HCT116 (cell line): ENCODE results near the gene PDC. TPM values are rescaled to one million over a fixed set of nuclear protein-coding genes. Genes with fewer than 3 reads are reported as not detected.

Experiments
- ATAC-seq: fragments of 200-7000 bp; cut with Tn5 transposase; 2 replicates; pipeline ENCODE4 v1.9.1; 2020; ENCODE audit warnings: mild to moderate bottlenecking, moderate library complexity
- BruUV-seq: library from RNA; stranded (reverse); fragments of 400-500 nt; replicated peaks from 2 replicates; lab custom pipeline; 2021; lab: Mats Ljungman, UMichigan
- CTCF ChIA-PET: fragments of 300-600 bp; sonication (Branson Sonifier 250); formaldehyde crosslinking; loops from one replicate; lab custom pipeline; 2021; ENCODE audit warnings: antibody characterized with exemption; lab: Charles Lee
- POLR2A ChIA-PET: fragments of 300-600, 350-600 bp; sonication (Branson Sonifier 250); formaldehyde crosslinking; loops from one replicate; lab custom pipeline; 2021; ENCODE audit warnings: antibody characterized with exemption; lab: Charles Lee
- RAD21 ChIA-PET, 2 experiments: fragments of 300-600 bp; sonication (Branson Sonifier 250); formaldehyde crosslinking; loops; one replicate each; lab custom pipeline; 2023; ENCODE audit warnings: low total read pairs in 2 of 2; ENCODE audit not compliant: uncharacterized antibody in 2 of 2, unreplicated experiment in 2 of 2, low non-redundant PET in 1 of 2; lab: Charles Lee
- DNase-seq: peaks from one replicate; pipeline ENCODE4 v3.0.0-alpha.2; 2010; ENCODE audit warnings: low read depth, low spot score
- H2AFZ ChIP-seq: fragments of 200-600 bp; shearing (Covaris generic), sonication (generic); 2 replicates; pipeline ENCODE4 v1.6.1; 2017; ENCODE audit warnings: low read depth, mixed run types, mixed read lengths, antibody characterized with exemption, low read length; ENCODE audit not compliant: poor library complexity, severe bottlenecking
- H3K27ac ChIP-seq: 2 replicates; pipeline ENCODE4 v1.5.1; 2012; ENCODE audit warnings: low read depth, low read length
- H3K27me3 ChIP-seq: fragments of 200-600 bp; sonication (generic); 2 replicates; pipeline ENCODE4 v1.6.1; 2016; ENCODE audit warnings: mixed run types, low read length, mixed read lengths; ENCODE audit not compliant: insufficient read depth
- H3K36me3 ChIP-seq, 2 experiments: fragments of 200-500 bp in 1 of 2; fragments of 200-600 bp in 1 of 2; sonication (Bioruptor generic) in 1 of 2; sonication (generic) in 1 of 2; 2 replicates each; pipeline versions ENCODE4 v1.5.1 to v1.6.1; 2014 to 2016; ENCODE audit warnings: low read length in 2 of 2, inconsistent platforms in 1 of 2, mixed read lengths in 1 of 2, mixed run types in 1 of 2; ENCODE audit not compliant: insufficient read depth in 2 of 2, control insufficient read depth in 1 of 2
- H3K4me1 ChIP-seq, 2 experiments: fragments of 200-600 bp in 1 of 2; sonication (generic) in 1 of 2; 2 replicates each; pipeline versions ENCODE4 v1.5.1 to v1.6.1; 2012 to 2017; ENCODE audit warnings: low read length in 2 of 2, inconsistent platforms in 1 of 2, mild to moderate bottlenecking in 1 of 2, mixed read lengths in 1 of 2, mixed run types in 1 of 2, moderate library complexity in 1 of 2; ENCODE audit not compliant: insufficient read depth in 2 of 2, control insufficient read depth in 1 of 2
- H3K4me2 ChIP-seq: fragments of 200-600 bp; sonication (generic); 2 replicates; pipeline ENCODE4 v1.6.1; 2017; ENCODE audit warnings: mixed run types, low read length, mixed read lengths
- H3K4me3 ChIP-seq, 2 experiments: fragments of 200-600 bp in 1 of 2; sonication (generic) in 1 of 2; replicated peaks in 1 of 2; 2 replicates each; pipeline ENCODE4 v1.5.1; 2011 to 2016; ENCODE audit warnings: low read length in 2 of 2, control low read depth in 1 of 2, low read depth in 1 of 2, mild to moderate bottlenecking in 1 of 2, mixed read lengths in 1 of 2, mixed run types in 1 of 2
- H3K79me2 ChIP-seq: fragments of 200-600 bp; sonication (generic); 2 replicates; pipeline ENCODE4 v1.6.1; 2017; ENCODE audit warnings: mild to moderate bottlenecking, mixed run types, low read length, moderate library complexity, mixed read lengths; ENCODE audit not compliant: insufficient read depth
- H3K9ac ChIP-seq: fragments of 200-600 bp; sonication (generic); 2 replicates; pipeline ENCODE4 v1.6.1; 2016; ENCODE audit warnings: low read length, mixed read lengths
- H3K9me2 ChIP-seq: fragments of 200-600 bp; sonication (generic), shearing (Covaris generic); 2 replicates; pipeline ENCODE4 v1.6.1; 2017; ENCODE audit warnings: mixed run types, mild to moderate bottlenecking, moderate library complexity; ENCODE audit not compliant: insufficient read depth
- H3K9me3 ChIP-seq, 2 experiments: fragments of 200-500 bp in 1 of 2; fragments of 200-600 bp in 1 of 2; sonication (Bioruptor generic) in 1 of 2; sonication (generic) in 1 of 2; 2 replicates each; pipeline ENCODE4 v1.6.1; 2014 to 2017; ENCODE audit warnings: low read length in 2 of 2, mixed read lengths in 2 of 2, inconsistent platforms in 1 of 2, low read depth in 1 of 2, mild to moderate bottlenecking in 1 of 2, mixed run types in 1 of 2, moderate library complexity in 1 of 2; ENCODE audit not compliant: control insufficient read depth in 1 of 2, insufficient read depth in 1 of 2
- H4K20me1 ChIP-seq: fragments of 200-600 bp; sonication (generic), shearing (Covaris generic); 2 replicates; pipeline ENCODE4 v1.6.1; 2017; ENCODE audit warnings: mixed run types, mild to moderate bottlenecking, moderate library complexity; ENCODE audit not compliant: insufficient read depth
- CBX3 ChIP-seq: IDR thresholded peaks from 2 replicates; pipeline ENCODE4 v1.6.1; 2012; ENCODE audit warnings: low read depth
- CEBPB ChIP-seq: IDR thresholded peaks from 2 replicates; pipeline ENCODE4 v1.6.1; 2012; ENCODE audit warnings: low read depth
- CTCF ChIP-seq, 3 experiments: fragments of 200-600 bp in 1 of 3; sonication (generic) in 1 of 3; IDR thresholded peaks in 2 of 3; conservative IDR thresholded peaks in 1 of 3; 2 replicates each; pipeline ENCODE4 v1.5.1; 2012 to 2017; ENCODE audit warnings: low read depth in 2 of 3, low read length in 2 of 3, antibody characterized with exemption in 1 of 3, borderline replicate concordance in 1 of 3, control low read depth in 1 of 3, mild to moderate bottlenecking in 1 of 3, mixed read lengths in 1 of 3, mixed run types in 1 of 3, moderate library complexity in 1 of 3; ENCODE audit not compliant: insufficient read depth in 1 of 3
- EZH2 ChIP-seq: fragments of 200-600 bp; sonication (generic); IDR thresholded peaks from 2 replicates; pipeline ENCODE4 v1.6.1; 2017; ENCODE audit warnings: antibody characterized with exemption, mixed run types
- EZH2phosphoT487 ChIP-seq: fragments of 200-600 bp; IDR thresholded peaks from 2 replicates; pipeline ENCODE4 v1.6.1; 2018; ENCODE audit warnings: antibody characterized with exemption, borderline replicate concordance
- FOSL1 ChIP-seq: IDR thresholded peaks from 2 replicates; pipeline ENCODE4 v1.6.1; 2012; ENCODE audit warnings: low read depth
- POLR2A ChIP-seq: IDR thresholded peaks from 2 replicates; pipeline ENCODE4 v1.7.0; 2011; ENCODE audit warnings: borderline replicate concordance; ENCODE audit not compliant: insufficient read depth, insufficient read length; ENCODE audit errors: extremely low read depth
- POLR2AphosphoS5 ChIP-seq: IDR thresholded peaks from 2 replicates; pipeline ENCODE4 v1.6.1; 2011; ENCODE audit warnings: mild to moderate bottlenecking, low read depth, low read length, moderate library complexity
- RAD21 ChIP-seq: IDR thresholded peaks from 2 replicates; pipeline ENCODE4 v1.6.1; 2012; ENCODE audit warnings: low read depth, mild to moderate bottlenecking
- REST ChIP-seq: IDR thresholded peaks from 2 replicates; pipeline ENCODE4 v1.6.1; 2012; ENCODE audit warnings: low read depth
- SRF ChIP-seq: IDR thresholded peaks from 2 replicates; pipeline ENCODE4 v1.6.1; 2012; ENCODE audit warnings: low read depth
- TCF7L2 ChIP-seq: IDR thresholded peaks from 2 replicates; pipeline ENCODE4 v1.7.0; 2011; ENCODE audit warnings: borderline replicate concordance, inconsistent platforms; ENCODE audit not compliant: insufficient read depth, insufficient read length; ENCODE audit errors: extremely low read depth
- YY1 ChIP-seq: IDR thresholded peaks from 2 replicates; pipeline ENCODE4 v1.6.1; 2011; ENCODE audit warnings: low read length, low read depth, moderate library complexity, mild to moderate bottlenecking; ENCODE audit not compliant: insufficient replicate concordance; ENCODE audit errors: extremely low read depth
- ZFX ChIP-seq: fragments of 450-650 bp; IDR thresholded peaks from 2 replicates; pipeline ENCODE4 v1.6.1; 2017
- intact Hi-C: fragments of 100-400 bp; cut with micrococcal nuclease; formaldehyde crosslinking; loops from 2 replicates; pipeline ENCODE4 v1.10.0; 2022
- total RNA-seq: library from RNA; stranded (reverse); gene quantifications from one replicate; pipeline ENCODE4 v1.2.1, GENCODE V29; 2021; ENCODE audit not compliant: unreplicated experiment

PDC gene
- total RNA-seq, 1 experiment from 2014 or later, result not detected

- CTCF ChIA-PET, result no interaction called here
- no peak overlapping the region for H3K4me3 ChIP-seq
- ATAC-seq (no peak), DNase-seq (no peak)
- H3K4me2 ChIP-seq, result no peak overlapping the region
- BruUV-seq, result no TSS peak
- RAD21 ChIA-PET, result no interaction called here
- H3K79me2 ChIP-seq, result no peaks in the 10 kb centered on the region
- no peaks in the 10 kb centered on the region for H3K9me3 ChIP-seq
- intact Hi-C loops, result no loop called here
- no peak overlapping the region for H2AFZ ChIP-seq
- no peaks in the 10 kb centered on the region for H3K9me2 ChIP-seq
- POLR2A ChIA-PET, result no interaction called here
- no peaks in the 10 kb centered on the region for H3K27me3 ChIP-seq
- no peak overlapping the region for H3K27ac ChIP-seq
- TF ChIP-seq ZFX (no peak), REST (no peak), CTCF (IDR thresholded peaks at IDR 0.05 in 2 of 3, conservative IDR thresholded peaks at IDR 0.05 in 1 of 3; ENCODE audit: borderline replicate concordance in 1 of 3, insufficient read depth in 1 of 3, low read depth in 2 of 3, low read length in 2 of 3) (no peak), CBX3 (no peak), TCF7L2 (no peak), SRF (no peak), YY1 (no peak), POLR2AphosphoS5 (no peak), FOSL1 (no peak), RAD21 (no peak), CEBPB (no peak), EZH2phosphoT487 (no peak), EZH2 (no peak), POLR2A (no peak)
- H4K20me1 ChIP-seq, result no peaks in the 10 kb centered on the region
- H3K4me1 ChIP-seq, result 0 out of 4 replicates have a peak, but pooled peaks cover 0 to 6% of the 10 kb centered on the region in 2 experiments
- no peak overlapping the region for H3K9ac ChIP-seq
- no peaks in the 10 kb centered on the region for H3K36me3 ChIP-seq
These were observed 18.1 kb downstream of the PDC start for GRCh38 chr1:186442651-186443375.
